Natural killer cell (primary cell): ENCODE measurements around the gene MARCHF10. TPM values are rescaled to one million over a fixed set of nuclear protein-coding genes. Genes with fewer than 3 reads are reported as not detected.
"Not testable (repeated sequence)": the region's sequence is repeated elsewhere in the genome, so short reads cannot be mapped to it uniquely, and the experiment has no call there.

Experiments used
- ATAC-seq, 3 donors: fragments of 150-1000 bp in 2 of 3; fragments of 200-7000 bp in 1 of 3; cut with Tn5 transposase; 1 replicate in 1 of 3; 2 replicates in 2 of 3; pipeline ENCODE4 v1.10.0; 2021; ENCODE audit warnings: mild to moderate bottlenecking in 2 of 3, moderate library complexity in 2 of 3
- DNase-seq, 2 donors: peaks; one replicate each; pipeline versions ENCODE4 v3.0.0 to v3.0.0-alpha.2; 2013 to 2021; ENCODE audit warnings: mixed read lengths in 1 of 2
- H3K27ac ChIP-seq: one replicate; pipeline ENCODE4 v1.5.1; 2013; ENCODE audit warnings: mild to moderate bottlenecking, low read length
- H3K27me3 ChIP-seq: one replicate; pipeline ENCODE4 v1.6.1; 2013; ENCODE audit warnings: low read length; ENCODE audit not compliant: control insufficient read depth, insufficient read depth
- H3K36me3 ChIP-seq: one replicate; pipeline ENCODE4 v1.6.1; 2013; ENCODE audit warnings: low read length; ENCODE audit not compliant: control insufficient read depth, insufficient read depth
- H3K4me1 ChIP-seq: one replicate; pipeline ENCODE4 v1.6.1; 2013; ENCODE audit warnings: low read length; ENCODE audit not compliant: control insufficient read depth, insufficient read depth
- H3K4me3 ChIP-seq: one replicate; pipeline ENCODE4 v1.5.1; 2013; ENCODE audit warnings: low read length
- H3K9me3 ChIP-seq: one replicate; pipeline ENCODE4 v1.6.1; 2013; ENCODE audit warnings: low read length; ENCODE audit not compliant: control insufficient read depth, insufficient read depth
- H3K27ac Mint-ChIP-seq, 2 donors: one replicate each; pipeline ENCODE4 v1.8.0; 2022; ENCODE audit warnings: mild to moderate bottlenecking in 2 of 2, mixed read lengths in 2 of 2, moderate library complexity in 1 of 2
- H3K27me3 Mint-ChIP-seq, 2 donors: one replicate each; pipeline ENCODE4 v1.8.0; 2022; ENCODE audit warnings: low read depth in 2 of 2, mixed read lengths in 2 of 2
- H3K36me3 Mint-ChIP-seq: one replicate; pipeline ENCODE4 v1.8.0; 2022; ENCODE audit warnings: mixed read lengths
- H3K4me1 Mint-ChIP-seq, 2 donors: one replicate each; pipeline ENCODE4 v1.8.0; 2022; ENCODE audit warnings: mixed read lengths in 2 of 2
- H3K4me3 Mint-ChIP-seq: one replicate; pipeline ENCODE4 v1.8.0; 2022; ENCODE audit warnings: mild to moderate bottlenecking, moderate library complexity, mixed read lengths
- H3K9me3 Mint-ChIP-seq, 2 donors: one replicate each; pipeline ENCODE4 v1.8.0; 2022; ENCODE audit warnings: mixed read lengths in 2 of 2
- CTCF ChIP-seq: fragments of 200-600 bp; IDR thresholded peaks from one replicate; pipeline ENCODE4 v1.8.0; 2022; ENCODE audit warnings: antibody characterized with exemption
- WGBS: methylation state at CpG from one replicate; pipeline ENCODE4 v1.1.7; 2013; ENCODE audit warnings: missing lambda C conversion rate; ENCODE audit not compliant: insufficient coverage; 5-methylcytosine and 5-hydroxymethylcytosine counted together
- intact Hi-C: fragments of 100-400 bp; cut with micrococcal nuclease; formaldehyde crosslinking; loops from one replicate; pipeline ENCODE4 v1.14.2; 2022
- total RNA-seq, 4 donors: library from RNA; stranded (reverse); fragments of 120-200 nt in 1 of 4; gene quantifications; one replicate each; pipeline versions ENCODE4 v1.2.3 to v1.2.4, GENCODE V29; 2013 to 2022

The MARCHF10 gene
- total RNA-seq, 3 donors from 2014 or later (not counting 1 experiment from before 2014, with no cell fraction given) = 0.35 to 1.2 (median 0.40) TPM

GRCh38 chr17:62854098-62854680 lies 46.1 kb upstream of the MARCHF10 start:
- H3K27ac Mint-ChIP-seq = no peak overlapping the region
- no peak for DNase-seq
- Histone ChIP-seq H3K27me3 (no peaks in the 10 kb centered on the region), H3K4me1 (no peaks in the 10 kb centered on the region), H3K9me3 (no peaks in the 10 kb centered on the region), H3K27ac (no peak overlapping the region), H3K36me3 (no peaks in the 10 kb centered on the region), H3K4me3 (no peak overlapping the region)
- H3K4me1 Mint-ChIP-seq = no peaks in the 10 kb centered on the region
- ATAC-seq = no peak
- intact Hi-C loops = no loop called here
- H3K27me3 Mint-ChIP-seq = peaks cover 2 to 13% of the 10 kb centered on the region in 2 donors
- no peak overlapping the region for H3K4me3 Mint-ChIP-seq
- no peak for TF ChIP-seq CTCF
- H3K9me3 Mint-ChIP-seq = no peaks in the 10 kb centered on the region
- 72% methylated on average over 4 of the region's 6 CpGs for WGBS
- no peaks in the 10 kb centered on the region for H3K36me3 Mint-ChIP-seq

GRCh38 chr17:62852195-62852594 lies 44.1 kb upstream of the MARCHF10 start:
- Mint-ChIP-seq H3K4me3 (no peak overlapping the region), H3K27ac (no peak overlapping the region), H3K27me3 (peaks cover 8 to 13% of the 10 kb centered on the region in 2 donors), H3K36me3 (no peaks in the 10 kb centered on the region), H3K4me1 (no peaks in the 10 kb centered on the region), H3K9me3 (no peaks in the 10 kb centered on the region)
- Histone ChIP-seq H3K9me3 (no peaks in the 10 kb centered on the region), H3K4me1 (no peaks in the 10 kb centered on the region), H3K27me3 (no peaks in the 10 kb centered on the region), H3K36me3 (no peaks in the 10 kb centered on the region), H3K4me3 (no peak overlapping the region), H3K27ac (no peak overlapping the region)
- ATAC-seq = no peak
- 93% methylated on average over 2 of the region's 2 CpGs for WGBS
- no peak for DNase-seq
- TF ChIP-seq CTCF = no peak
- intact Hi-C loops = no loop called here

GRCh38 chr17:62849591-62850415 lies 41.7 kb upstream of the MARCHF10 start:
- peaks cover 8 to 11% of the 10 kb centered on the region in 2 donors for H3K27me3 Mint-ChIP-seq
- H3K4me1 ChIP-seq, DNase-seq, H3K27ac Mint-ChIP-seq, H3K9me3 Mint-ChIP-seq, intact Hi-C loops, H3K27me3 ChIP-seq, H3K4me3 ChIP-seq, H3K36me3 Mint-ChIP-seq, H3K9me3 ChIP-seq, ATAC-seq, H3K27ac ChIP-seq, H3K4me3 Mint-ChIP-seq, H3K4me1 Mint-ChIP-seq, H3K36me3 ChIP-seq: not testable (repeated sequence)
- WGBS = 87% methylated on average over 9 of the region's 10 CpGs

- H3K27me3 Mint-ChIP-seq = peaks cover 0 to 6% of the 10 kb centered on the region in 2 donors
- no peaks in the 10 kb centered on the region for H3K9me3 ChIP-seq
- H3K36me3 Mint-ChIP-seq = no peaks in the 10 kb centered on the region
- ATAC-seq (no peak), DNase-seq (no peak)
- H3K27me3 ChIP-seq = no peaks in the 10 kb centered on the region
- intact Hi-C loops = no loop called here
- H3K27ac Mint-ChIP-seq = no peak overlapping the region
- 92% methylated on average over 5 of the region's 5 CpGs for WGBS
- no peak for TF ChIP-seq CTCF
- no peaks in the 10 kb centered on the region for H3K36me3 ChIP-seq
- H3K9me3 Mint-ChIP-seq = no peaks in the 10 kb centered on the region
- H3K4me3 ChIP-seq = no peak overlapping the region
- no peaks in the 10 kb centered on the region for H3K4me1 ChIP-seq
- H3K27ac ChIP-seq = no peak overlapping the region
- no peaks in the 10 kb centered on the region for H3K4me1 Mint-ChIP-seq
- H3K4me3 Mint-ChIP-seq = no peak overlapping the region
Observed at GRCh38 chr17:62848334-62848733, 40.2 kb upstream of the MARCHF10 start.
